Heart right ventricle (tissue), 16 donors: Measurements from ENCODE around the gene ITGB6. TPM values are rescaled to one million over a fixed set of nuclear protein-coding genes. Genes with fewer than 3 reads are reported as not detected.

Experiments used
- ATAC-seq, 8 donors: fragments of 200-7000 bp; cut with Tn5 transposase; one replicate each; pipeline ENCODE4 v1.9.1; 2020; ENCODE audit warnings: mild to moderate bottlenecking in 8 of 8, moderate library complexity in 8 of 8, moderate number of reproducible peaks in 1 of 8
- DNase-seq, 2 donors: peaks; one replicate each; pipeline ENCODE4 v3.0.0-alpha.2; 2020
- H3K27ac ChIP-seq, 10 donors: fragments of 200-600 bp; sonication (generic) in 2 of 10; one replicate each; pipeline versions ENCODE4 v1.5.0 to v1.8.0; 2020 to 2022; ENCODE audit warnings: mild to moderate bottlenecking in 3 of 10
- H3K27me3 ChIP-seq, 7 donors: fragments of 200-600 bp; one replicate each; pipeline ENCODE4 v1.8.0; 2021 to 2022; ENCODE audit warnings: mild to moderate bottlenecking in 2 of 7
- H3K36me3 ChIP-seq, 9 donors: fragments of 200-600 bp; sonication (generic) in 1 of 9; one replicate each; pipeline versions ENCODE4 v1.5.0 to v1.8.0; 2020 to 2022; ENCODE audit warnings: mild to moderate bottlenecking in 2 of 9
- H3K4me1 ChIP-seq, 9 donors: fragments of 200-600 bp; sonication (generic) in 1 of 9; one replicate each; pipeline versions ENCODE4 v1.5.0 to v1.8.0; 2020 to 2022; ENCODE audit warnings: mild to moderate bottlenecking in 4 of 9
- H3K4me3 ChIP-seq, 10 donors: fragments of 200-600 bp; sonication (generic) in 2 of 10; one replicate each; pipeline versions ENCODE4 v1.5.0 to v1.8.0; 2020 to 2022; ENCODE audit warnings: mild to moderate bottlenecking in 7 of 10, moderate library complexity in 2 of 10
- H3K9me3 ChIP-seq, 11 donors: fragments of 200-600 bp in 10 of 11; sonication (generic) in 2 of 11; one replicate each; pipeline versions ENCODE4 v1.5.0 to v1.8.0; 2013 to 2022; ENCODE audit warnings: mild to moderate bottlenecking in 2 of 11, control low read depth in 1 of 11, moderate library complexity in 1 of 11
- WGBS, 2 donors: extraction: QIAGEN DNeasy Blood & Tissue Kit; methylation state at CpG; one replicate each; pipeline ENCODE4 v1.1.7; 2013; ENCODE audit warnings: inconsistent platforms in 1 of 2; 5-methylcytosine and 5-hydroxymethylcytosine counted together
- intact Hi-C, 10 donors: fragments of 100-400 bp; cut with DNase I; formaldehyde crosslinking; loops; one replicate each; pipeline versions ENCODE4 v1.11.1 to v1.14.2; 2022
- polyA plus RNA-seq, 2 donors: library from polyadenylated mRNA; stranded (reverse); fragments of 200-250 nt; gene quantifications; one replicate each; pipeline ENCODE4 v1.2.3, GENCODE V29; 2013
- total RNA-seq, 10 donors: library from RNA; stranded (reverse); fragmentation: NEBNext Ultra II Directional in 3 of 10; extraction: Animal tissue kit (Norgen Biotek cat#: 25700) in 3 of 10; gene quantifications; one replicate each; pipeline versions ENCODE4 v1.2.1 to v1.2.4, GENCODE V29; 2021 to 2023
- TF ChIP-seq, protein P1 (sequence below), 9 donors: fragments of 200-600 bp; sonication (generic) in 2 of 9; IDR thresholded peaks; one replicate each; pipeline versions ENCODE4 v1.5.0 to v1.8.0; 2021 to 2022; ENCODE audit warnings: antibody characterized with exemption in 9 of 9, mild to moderate bottlenecking in 5 of 9, moderate library complexity in 1 of 9
- donor health status: Arrhythmogenic right ventricular cardiomyopathy.
- donor health status: ischemic (EF 13 %, LVEDD 7.1; RV severe dilation, severe dysfunction).
- donor health status: healthy with polysubstance abuse.
- donor health status: DM: no; HTN: yes; CAD: no.
- donor health status: DM: no; HTN: no; CAD: no.
- donor health status: ischemic (EF 25% LVEDD 6.9; RV normal size, moderate dysfunction).
- donor health status: ischemic (EF 25% LVEDD 5.7; RV mildly dilated, moderate dysfunction).
- donor health status: healthy.
- donor health status: DM: yes; HTN: yes; CAD: no.
- donor health status: Ischemic cardiomyopathy.
- donor health status: ischemic (EF 35%, LVEDD 5.7; RV mildly dilated, moderate dysfunction).
- donor health status: nonischemic (EF 11% LVEDD 7.7; RV severe dilation, severe dysfunction).
- donor health status: DM: yes; HTN: yes; CAD: no.
- donor health status: PGD.
- donor health status: ischemic (EF 29% LVEDD 5.4; RV normal size, mild dysfunction).
- donor health status: nonischemic (EF 23%, LVEDD 6.1; RV moderate dilation, normal function).

ITGB6 gene
- total and polyA plus RNA-seq, 12 donors = 0.09 to 3.5 (median 1.2) TPM

DNA sequence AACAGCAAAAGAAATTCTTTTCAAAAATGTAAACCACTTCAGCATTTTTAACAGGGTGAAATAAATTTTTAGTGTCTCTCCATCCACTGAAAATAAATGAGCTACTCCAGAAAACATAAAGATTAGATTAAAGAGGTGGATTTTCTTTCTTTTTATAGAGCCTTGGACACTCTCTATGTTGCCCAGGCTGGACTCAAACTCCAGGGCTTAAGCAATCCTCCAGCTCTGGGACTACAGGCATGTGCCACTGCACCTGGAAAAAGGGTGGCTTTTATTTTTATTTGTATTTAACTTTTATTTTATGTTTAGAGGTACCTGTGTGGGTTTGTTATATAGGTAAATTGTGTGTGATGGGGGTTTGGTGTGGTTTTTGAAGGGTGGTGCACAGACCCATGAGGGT is 19.9 kb downstream of the ITGB6 start:
- H3K27ac ChIP-seq = no peak overlapping the region
- TF ChIP-seq, protein P1, sequence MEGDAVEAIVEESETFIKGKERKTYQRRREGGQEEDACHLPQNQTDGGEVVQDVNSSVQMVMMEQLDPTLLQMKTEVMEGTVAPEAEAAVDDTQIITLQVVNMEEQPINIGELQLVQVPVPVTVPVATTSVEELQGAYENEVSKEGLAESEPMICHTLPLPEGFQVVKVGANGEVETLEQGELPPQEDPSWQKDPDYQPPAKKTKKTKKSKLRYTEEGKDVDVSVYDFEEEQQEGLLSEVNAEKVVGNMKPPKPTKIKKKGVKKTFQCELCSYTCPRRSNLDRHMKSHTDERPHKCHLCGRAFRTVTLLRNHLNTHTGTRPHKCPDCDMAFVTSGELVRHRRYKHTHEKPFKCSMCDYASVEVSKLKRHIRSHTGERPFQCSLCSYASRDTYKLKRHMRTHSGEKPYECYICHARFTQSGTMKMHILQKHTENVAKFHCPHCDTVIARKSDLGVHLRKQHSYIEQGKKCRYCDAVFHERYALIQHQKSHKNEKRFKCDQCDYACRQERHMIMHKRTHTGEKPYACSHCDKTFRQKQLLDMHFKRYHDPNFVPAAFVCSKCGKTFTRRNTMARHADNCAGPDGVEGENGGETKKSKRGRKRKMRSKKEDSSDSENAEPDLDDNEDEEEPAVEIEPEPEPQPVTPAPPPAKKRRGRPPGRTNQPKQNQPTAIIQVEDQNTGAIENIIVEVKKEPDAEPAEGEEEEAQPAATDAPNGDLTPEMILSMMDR (IDR thresholded peaks at IDR 0.05) = no peak
- DNase-seq (no peak), ATAC-seq (no peak)
- no peaks in the 10 kb centered on the region for H3K36me3 ChIP-seq
- no peaks in the 10 kb centered on the region for H3K4me1 ChIP-seq
- H3K4me3 ChIP-seq = no peak overlapping the region
- peaks cover 0 to 2% (median 0%) of the 10 kb centered on the region in 11 donors for H3K9me3 ChIP-seq
- intact Hi-C loops = no loop called here
- peaks cover 0 to 9% (median 0%) of the 10 kb centered on the region in 7 donors for H3K27me3 ChIP-seq

GRCh38 chr2:160175169-160176134 is 24.6 kb downstream of the ITGB6 start:
- H3K4me1 ChIP-seq = no peaks in the 10 kb centered on the region
- no peak overlapping the region for H3K4me3 ChIP-seq
- TF ChIP-seq, protein P1 (IDR thresholded peaks at IDR 0.05) = no peak
- WGBS, 2 donors = 88 to 94% methylated on average over 8 of the region's 8 CpGs
- peaks cover 0 to under 1% (median 0%) of the 10 kb centered on the region in 7 donors for H3K27me3 ChIP-seq
- H3K27ac ChIP-seq = no peak overlapping the region
- intact Hi-C loops = no loop called here
- no peak for ATAC-seq
- no peak for DNase-seq
- H3K9me3 ChIP-seq = no peaks in the 10 kb centered on the region
- no peaks in the 10 kb centered on the region for H3K36me3 ChIP-seq

- TF ChIP-seq, protein P1 (IDR thresholded peaks at IDR 0.05) = no peak
- H3K36me3 ChIP-seq = no peaks in the 10 kb centered on the region
- H3K27me3 ChIP-seq = no peaks in the 10 kb centered on the region
- H3K4me1 ChIP-seq = no peaks in the 10 kb centered on the region
- intact Hi-C loops = no loop called here
- H3K4me3 ChIP-seq = no peak overlapping the region
- no peak for ATAC-seq
- no peaks in the 10 kb centered on the region for H3K9me3 ChIP-seq
- no peak for DNase-seq
- no peak overlapping the region for H3K27ac ChIP-seq
- 82 to 84% methylated on average over 3 of the region's 3 CpGs for WGBS, 2 donors
Measured at GRCh38 chr2:160174322-160174721, 25.8 kb downstream of the ITGB6 start.

GRCh38 chr2:160169988-160170387 is 30.1 kb downstream of the ITGB6 start:
- Histone ChIP-seq H3K9me3 (no peaks in the 10 kb centered on the region), H3K4me1 (peaks cover 0 to 2% (median 0%) of the 10 kb centered on the region in 9 donors), H3K27me3 (no peaks in the 10 kb centered on the region), H3K27ac (no peak overlapping the region), H3K4me3 (no peak overlapping the region), H3K36me3 (no peaks in the 10 kb centered on the region)
- TF ChIP-seq, protein P1 (IDR thresholded peaks at IDR 0.05) = no peak
- DNase-seq (no peak), ATAC-seq (no peak)
- intact Hi-C loops = no loop called here
